Measurements from ENCODE around the gene OSBPL5.

Gene OSBPL5

GRCh38 chr11:3162410-3163240 lies 2.5 kb downstream of the OSBPL5 start:
- no peak for DNase-seq (ENCODE audit: low read depth)

GRCh38 chr11:3161720-3162409 lies 3.2 kb downstream of the OSBPL5 start:
- DNase-seq (ENCODE audit: low read depth): no peak

DNA sequence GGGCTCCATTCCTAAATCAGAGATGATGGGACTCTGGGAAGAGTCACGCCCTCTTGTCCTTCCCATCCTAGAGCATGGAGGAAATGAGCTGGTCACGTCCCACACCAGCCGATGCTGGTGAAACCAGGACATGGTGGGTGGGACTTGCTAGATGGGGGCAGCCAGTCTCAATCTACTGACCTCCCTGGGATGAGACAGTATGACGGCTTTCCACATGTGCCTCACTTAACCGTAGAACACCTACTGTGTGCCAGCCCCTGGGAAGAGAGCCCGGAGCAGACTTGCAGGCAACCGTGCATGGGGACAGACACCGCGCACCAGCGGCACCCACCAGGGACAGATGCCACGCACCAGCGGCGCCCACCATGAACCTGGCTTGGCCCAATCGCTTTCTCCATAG lies 3.8 kb downstream of the OSBPL5 start:
- DNase-seq (ENCODE audit: low read depth): no peak

DNA sequence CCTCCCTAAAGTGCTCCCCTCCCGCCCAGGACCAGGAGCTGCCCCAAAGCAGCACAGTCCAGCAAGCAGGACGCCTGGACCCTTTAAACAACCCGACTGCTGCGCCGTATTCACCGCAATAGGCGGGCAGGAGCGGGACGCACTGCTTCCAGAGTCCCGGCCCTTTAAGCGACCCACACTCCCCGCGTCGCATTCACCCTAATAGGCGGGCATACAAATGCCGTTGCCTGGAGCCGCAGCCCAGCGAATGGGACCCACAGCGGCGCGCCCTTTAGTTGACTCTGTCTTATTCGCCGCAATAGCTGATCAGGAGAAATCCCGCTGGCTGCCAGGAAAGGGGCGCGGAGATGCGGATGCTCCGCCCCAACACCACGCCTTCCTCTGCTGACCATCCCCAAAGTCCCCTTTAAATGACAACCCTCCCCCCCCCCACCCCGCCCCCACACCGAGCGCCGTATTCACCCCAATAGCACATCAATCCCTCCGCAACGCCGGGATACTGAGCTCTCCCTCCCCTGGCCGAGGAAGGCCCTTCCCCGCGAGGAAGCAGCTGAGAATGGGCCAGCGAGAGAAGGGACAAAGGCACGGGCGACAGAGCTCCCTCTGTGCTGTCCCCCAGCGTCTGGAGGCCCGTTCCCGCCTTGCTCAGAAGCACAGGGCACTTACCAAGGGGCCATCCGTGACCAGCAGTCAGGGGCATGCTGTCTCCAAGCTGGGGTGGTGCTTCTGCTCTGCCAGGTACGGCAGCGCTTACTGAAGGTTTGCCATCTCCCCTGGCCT lies 4.7 kb downstream of the OSBPL5 start:
- DNase-seq (ENCODE audit: low read depth): no peak

GRCh38 chr11:3159296-3160190 lies 5.6 kb downstream of the OSBPL5 start:
- DNase-seq (ENCODE audit: low read depth): no peak

DNA sequence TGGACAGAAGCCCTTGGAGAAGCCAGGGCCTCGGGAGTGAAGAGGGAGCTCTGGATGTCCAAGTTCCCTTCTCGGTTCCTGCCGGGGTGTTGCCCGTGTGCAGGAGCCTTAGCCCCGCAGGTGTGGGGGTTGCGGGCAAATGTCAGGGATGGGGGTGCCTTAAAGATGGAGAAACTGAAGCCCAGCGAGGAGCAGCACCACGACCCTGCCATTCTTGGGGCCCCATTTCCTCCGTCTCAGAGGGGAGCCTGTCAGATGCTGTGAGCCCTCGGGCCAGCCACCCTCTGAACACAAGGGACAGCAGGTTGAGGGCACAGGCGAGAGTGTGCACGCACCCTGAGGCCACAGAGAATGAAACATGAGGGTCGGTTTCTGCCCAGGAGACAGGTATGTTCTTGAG lies 6.3 kb downstream of the OSBPL5 start:
- no peak for DNase-seq (ENCODE audit: low read depth)

GRCh38 chr11:3158131-3158591 lies 6.9 kb downstream of the OSBPL5 start:
- DNase-seq (ENCODE audit: low read depth): no peak

DNA sequence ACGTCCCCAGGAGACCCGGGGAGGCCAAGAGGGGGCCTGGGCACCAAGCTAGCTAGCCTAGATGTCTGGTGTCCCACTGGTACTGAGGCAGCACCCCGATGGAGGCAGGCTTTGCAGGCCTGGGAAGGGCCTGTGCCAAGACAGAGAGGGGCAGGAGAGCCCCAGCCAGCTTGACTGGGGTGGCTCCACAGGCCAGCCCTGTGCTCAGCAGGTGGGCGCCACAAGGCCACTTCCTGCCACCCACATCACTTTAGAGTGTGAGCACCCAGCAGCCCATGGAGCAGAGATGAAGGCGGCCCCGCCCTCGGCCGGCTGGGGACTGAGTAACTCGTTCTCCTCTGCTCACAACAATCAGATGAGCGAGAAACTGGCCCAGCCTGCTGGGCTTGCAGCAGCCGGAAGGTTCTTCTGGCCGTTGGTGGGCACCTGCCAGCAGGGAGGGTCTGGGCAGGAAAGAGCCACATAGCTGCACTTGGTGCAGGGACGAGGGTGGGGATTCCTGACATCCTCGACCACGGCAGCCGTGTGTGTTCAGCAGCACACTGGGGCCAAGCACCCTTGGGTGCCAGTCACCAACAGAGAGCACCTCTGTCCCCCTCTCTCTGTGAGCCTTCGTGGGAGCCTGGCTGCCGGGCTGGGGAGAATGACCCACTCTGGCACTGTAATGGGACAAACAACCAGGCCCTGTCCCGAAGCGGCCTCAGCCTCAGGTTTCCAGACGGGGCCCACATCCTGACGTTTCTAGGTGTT lies 7.6 kb downstream of the OSBPL5 start:
- DNase-seq (ENCODE audit: low read depth): no peak

DNA sequence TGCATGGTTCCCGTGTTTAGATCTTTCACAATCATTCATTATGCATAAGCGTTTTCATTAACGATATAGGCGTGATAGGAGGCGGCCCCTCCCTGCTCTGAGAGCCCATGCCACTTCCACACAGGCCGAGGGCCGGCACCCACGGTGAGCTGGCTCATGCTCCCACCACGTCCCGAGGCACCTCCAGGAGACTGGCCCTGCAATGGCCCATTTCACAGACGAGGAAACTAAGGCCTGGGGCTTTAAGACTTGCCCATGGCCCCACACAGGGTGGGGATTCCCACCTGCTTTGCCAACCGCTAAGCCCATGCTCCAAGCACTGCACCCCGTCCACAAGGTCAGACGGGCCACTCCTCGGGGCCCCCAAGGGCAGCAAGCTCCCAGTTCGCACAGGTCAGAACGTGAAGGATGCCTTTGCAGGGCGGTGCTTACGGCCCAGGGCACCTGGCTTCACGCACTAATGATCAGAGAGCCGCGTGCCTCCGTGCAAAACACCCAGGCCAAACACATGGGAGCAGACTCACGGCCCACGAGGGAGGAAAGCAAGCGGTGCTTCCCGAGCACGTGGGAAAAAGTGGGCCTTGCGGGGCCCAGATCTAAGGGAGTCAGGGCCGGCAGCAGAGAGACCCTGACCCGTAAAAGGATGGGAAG lies 8.3 kb downstream of the OSBPL5 start:
- DNase-seq (ENCODE audit: low read depth): no peak

GRCh38 chr11:3156282-3156660 lies 8.8 kb downstream of the OSBPL5 start:
- no peak for DNase-seq (ENCODE audit: low read depth)

- no peak for DNase-seq (ENCODE audit: low read depth)
These were observed 9.3 kb downstream of the OSBPL5 start for GRCh38 chr11:3155691-3156258.

GRCh38 chr11:3155216-3155615 lies 9.9 kb downstream of the OSBPL5 start:
- no peak for DNase-seq (ENCODE audit: low read depth)

- DNase-seq (ENCODE audit: low read depth): no peak
These were observed 11.0 kb downstream of the OSBPL5 start for GRCh38 chr11:3154001-3154599.

DNA sequence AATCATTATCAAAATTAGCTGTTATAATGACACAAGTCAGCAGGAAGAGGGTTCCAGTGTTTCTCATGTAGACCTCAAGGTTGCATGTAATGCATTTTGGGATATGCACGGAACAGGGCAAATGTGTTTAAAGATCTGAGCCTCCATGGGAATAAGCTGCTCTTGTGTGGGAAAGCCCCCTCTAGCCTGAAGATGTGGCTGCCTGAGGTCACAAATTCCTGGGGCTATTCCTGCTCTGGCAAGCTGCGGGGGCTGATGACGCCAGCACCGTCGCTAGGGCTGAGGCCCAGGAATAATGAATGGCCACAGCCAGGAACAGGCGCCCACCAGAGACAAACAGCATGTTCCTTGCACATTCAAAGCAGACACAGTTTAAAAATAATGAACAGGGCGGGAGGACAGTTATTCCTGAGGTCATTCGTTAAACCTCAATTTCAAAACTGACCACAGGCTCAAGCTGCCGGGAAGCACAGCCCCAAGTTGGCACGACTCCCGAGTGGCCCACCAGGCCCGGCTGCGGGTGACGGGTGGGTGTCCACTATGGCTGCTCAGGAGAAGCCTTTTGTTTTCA lies 11.7 kb downstream of the OSBPL5 start:
- DNase-seq (ENCODE audit: low read depth): no peak

GRCh38 chr11:3152471-3153110 lies 12.5 kb downstream of the OSBPL5 start:
- DNase-seq (ENCODE audit: low read depth): no peak

GRCh38 chr11:3150726-3151125 lies 14.4 kb downstream of the OSBPL5 start:
- no peak for DNase-seq (ENCODE audit: low read depth)

DNA sequence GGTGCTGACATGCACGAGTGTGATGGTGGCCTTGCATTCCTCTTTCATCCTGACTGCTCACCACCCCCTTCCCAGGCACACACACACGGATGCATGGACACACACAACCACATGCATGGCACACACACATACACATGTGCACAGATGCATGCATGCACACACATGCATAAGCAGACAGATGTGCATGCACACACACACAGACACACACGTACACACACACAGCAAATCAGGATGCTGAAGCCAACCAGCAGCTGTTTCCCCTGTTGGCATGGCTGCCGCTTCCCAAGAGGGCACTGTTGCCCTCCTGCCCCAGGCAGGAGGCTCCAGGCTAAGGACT lies 15.3 kb downstream of the OSBPL5 start:
- DNase-seq (ENCODE audit: low read depth): no peak

- DNase-seq (ENCODE audit: low read depth): no peak
These were observed 15.9 kb downstream of the OSBPL5 start for GRCh38 chr11:3148990-3149851.

All from activated T-cell treated with anti-CD3 and anti-CD28 coated beads for 24 hours (primary cell).